Measurements from ENCODE around the gene KLC3. TPM values are rescaled to one million over a fixed set of nuclear protein-coding genes. Genes with fewer than 3 reads are reported as not detected.
"Not testable (repeated sequence)": the region's sequence is repeated elsewhere in the genome, so short reads cannot be mapped to it uniquely, and the experiment has no call there.

The KLC3 gene
- total RNA-seq, 1 experiment from 2014 or later: 22.8 TPM

- RAD21 ChIA-PET (ENCODE audit: low non-redundant PET in 1 of 2, low total read pairs in 2 of 2, uncharacterized antibody in 2 of 2, unreplicated experiment in 2 of 2): no interaction called here
- Histone ChIP-seq H3K4me1 (ENCODE audit: control insufficient read depth in 1 of 2, insufficient read depth in 2 of 2, low read length in 2 of 2) (peaks cover 10 to 12% of the 10 kb centered on the region in 2 experiments), H3K36me3 (ENCODE audit: control insufficient read depth in 1 of 2, insufficient read depth in 2 of 2, low read length in 2 of 2) (no peaks in the 10 kb centered on the region), H3K27me3 (ENCODE audit: insufficient read depth, low read length) (no peaks in the 10 kb centered on the region), H3K4me3 (replicated peaks in 1 of 2; ENCODE audit: low read depth in 1 of 2, low read length in 2 of 2) (no peak overlapping the region), H3K27ac (ENCODE audit: low read depth, low read length) (no peak overlapping the region), H3K9ac (ENCODE audit: low read length) (no peak overlapping the region), H2AFZ (ENCODE audit: low read depth, low read length, poor library complexity, severe bottlenecking) (no peak overlapping the region), H3K9me2 (ENCODE audit: insufficient read depth) (no peaks in the 10 kb centered on the region), H3K9me3 (ENCODE audit: control insufficient read depth in 1 of 2, insufficient read depth in 1 of 2, low read depth in 1 of 2, low read length in 2 of 2) (no peaks in the 10 kb centered on the region), H3K79me2 (ENCODE audit: insufficient read depth, low read length) (no peaks in the 10 kb centered on the region), H3K4me2 (ENCODE audit: low read length) (no peak overlapping the region), H4K20me1 (ENCODE audit: insufficient read depth) (no peaks in the 10 kb centered on the region)
- no peak for DNase-seq (ENCODE audit: low read depth, low spot score)
- intact Hi-C loops (cut with micrococcal nuclease): no loop called here
- no TSS peak for BruUV-seq (replicated peaks)
- CTCF ChIA-PET: interaction anchor here (0.6 kb wide), 1 partner anchor 279 kb away, joined by 3 read pairs; no protein-coding TSS in a partner anchor
- TF ChIP-seq ZFX (IDR thresholded peaks at IDR 0.05) (no peak), ELF1 (IDR thresholded peaks at IDR 0.05; ENCODE audit: borderline replicate concordance, low read depth) (no peak)
- no peak for ATAC-seq
- POLR2A ChIA-PET: no interaction called here
Measured at GRCh38 chr19:45311621-45312020, 28.9 kb upstream of the KLC3 start.

- RAD21 ChIA-PET (ENCODE audit: low non-redundant PET in 1 of 2, low total read pairs in 2 of 2, uncharacterized antibody in 2 of 2, unreplicated experiment in 2 of 2); H3K27me3 ChIP-seq (ENCODE audit: insufficient read depth, low read length); H3K9me2 ChIP-seq (ENCODE audit: insufficient read depth); H3K27ac ChIP-seq (ENCODE audit: low read depth, low read length); intact Hi-C loops (cut with micrococcal nuclease); H3K36me3 ChIP-seq (ENCODE audit: control insufficient read depth in 1 of 2, insufficient read depth in 2 of 2, low read length in 2 of 2); DNase-seq (ENCODE audit: low read depth, low spot score); POLR2A ChIA-PET; H3K4me3 ChIP-seq (replicated peaks in 1 of 2; ENCODE audit: low read depth in 1 of 2, low read length in 2 of 2); H3K9ac ChIP-seq (ENCODE audit: low read length); H4K20me1 ChIP-seq (ENCODE audit: insufficient read depth); H2AFZ ChIP-seq (ENCODE audit: low read depth, low read length, poor library complexity, severe bottlenecking); H3K4me2 ChIP-seq (ENCODE audit: low read length); BruUV-seq (replicated peaks); H3K79me2 ChIP-seq (ENCODE audit: insufficient read depth, low read length); H3K9me3 ChIP-seq (ENCODE audit: control insufficient read depth in 1 of 2, insufficient read depth in 1 of 2, low read depth in 1 of 2, low read length in 2 of 2); ATAC-seq: not testable (repeated sequence)
- CTCF ChIA-PET: interaction anchor here (0.6 kb wide), 1 partner anchor 278 kb away, joined by 3 read pairs; no protein-coding TSS in a partner anchor
- H3K4me1 ChIP-seq (ENCODE audit: control insufficient read depth in 1 of 2, insufficient read depth in 2 of 2, low read length in 2 of 2): peaks cover 10 to 12% of the 10 kb centered on the region in 2 experiments
Measured at GRCh38 chr19:45312285-45312684, 28.3 kb upstream of the KLC3 start.

GRCh38 chr19:45314708-45315245, 25.8 kb upstream of the KLC3 start:
- no peak overlapping the region for H3K4me2 ChIP-seq (ENCODE audit: low read length)
- CTCF ChIA-PET: interaction anchor here (1.2 kb wide), 1 partner anchor 11 kb away, joined by 3 read pairs; no protein-coding TSS in a partner anchor
- ATAC-seq (no peak), DNase-seq (ENCODE audit: low read depth, low spot score) (no peak)
- no peak overlapping the region for H3K4me3 ChIP-seq (replicated peaks in 1 of 2; ENCODE audit: low read depth in 1 of 2, low read length in 2 of 2)
- intact Hi-C loops (cut with micrococcal nuclease): no loop called here
- no peak overlapping the region for H3K9ac ChIP-seq (ENCODE audit: low read length)
- H2AFZ ChIP-seq (ENCODE audit: low read depth, low read length, poor library complexity, severe bottlenecking): no peak overlapping the region
- no peaks in the 10 kb centered on the region for H3K79me2 ChIP-seq (ENCODE audit: insufficient read depth, low read length)
- no peaks in the 10 kb centered on the region for H3K36me3 ChIP-seq (ENCODE audit: control insufficient read depth in 1 of 2, insufficient read depth in 2 of 2, low read length in 2 of 2)
- H3K27me3 ChIP-seq (ENCODE audit: insufficient read depth, low read length): no peaks in the 10 kb centered on the region
- RAD21 ChIA-PET (ENCODE audit: low non-redundant PET in 1 of 2, low total read pairs in 2 of 2, uncharacterized antibody in 2 of 2, unreplicated experiment in 2 of 2): no interaction called here
- no peaks in the 10 kb centered on the region for H3K9me2 ChIP-seq (ENCODE audit: insufficient read depth)
- no TSS peak for BruUV-seq (replicated peaks)
- no peak overlapping the region for H3K27ac ChIP-seq (ENCODE audit: low read depth, low read length)
- POLR2A ChIA-PET: no interaction called here
- TF ChIP-seq EZH2 (IDR thresholded peaks at IDR 0.05) (no peak), EZH2phosphoT487 (IDR thresholded peaks at IDR 0.05; ENCODE audit: borderline replicate concordance) (no peak), POLR2AphosphoS5 (IDR thresholded peaks at IDR 0.05; ENCODE audit: low read depth, low read length) (no peak), SIN3A (IDR thresholded peaks at IDR 0.05; ENCODE audit: low read depth) (no peak), POLR2A (IDR thresholded peaks at IDR 0.05; ENCODE audit: borderline replicate concordance, extremely low read depth, insufficient read depth, insufficient read length) (no peak)
- no peaks in the 10 kb centered on the region for H3K4me1 ChIP-seq (ENCODE audit: control insufficient read depth in 1 of 2, insufficient read depth in 2 of 2, low read length in 2 of 2)
- H4K20me1 ChIP-seq (ENCODE audit: insufficient read depth): no peaks in the 10 kb centered on the region
- H3K9me3 ChIP-seq (ENCODE audit: control insufficient read depth in 1 of 2, insufficient read depth in 1 of 2, low read depth in 1 of 2, low read length in 2 of 2): no peaks in the 10 kb centered on the region

Measured in HCT116 (cell line).